ENCODE measurements around the gene SDF4. TPM values are rescaled to one million over a fixed set of nuclear protein-coding genes. Genes with fewer than 3 reads are reported as not detected.

SDF4 gene
- total and polyA plus RNA-seq, 2 of the 13 experiments (the other 11 are each of a cell fraction or from before 2014, with no cell fraction given): 80.8 to 107 TPM

DNA sequence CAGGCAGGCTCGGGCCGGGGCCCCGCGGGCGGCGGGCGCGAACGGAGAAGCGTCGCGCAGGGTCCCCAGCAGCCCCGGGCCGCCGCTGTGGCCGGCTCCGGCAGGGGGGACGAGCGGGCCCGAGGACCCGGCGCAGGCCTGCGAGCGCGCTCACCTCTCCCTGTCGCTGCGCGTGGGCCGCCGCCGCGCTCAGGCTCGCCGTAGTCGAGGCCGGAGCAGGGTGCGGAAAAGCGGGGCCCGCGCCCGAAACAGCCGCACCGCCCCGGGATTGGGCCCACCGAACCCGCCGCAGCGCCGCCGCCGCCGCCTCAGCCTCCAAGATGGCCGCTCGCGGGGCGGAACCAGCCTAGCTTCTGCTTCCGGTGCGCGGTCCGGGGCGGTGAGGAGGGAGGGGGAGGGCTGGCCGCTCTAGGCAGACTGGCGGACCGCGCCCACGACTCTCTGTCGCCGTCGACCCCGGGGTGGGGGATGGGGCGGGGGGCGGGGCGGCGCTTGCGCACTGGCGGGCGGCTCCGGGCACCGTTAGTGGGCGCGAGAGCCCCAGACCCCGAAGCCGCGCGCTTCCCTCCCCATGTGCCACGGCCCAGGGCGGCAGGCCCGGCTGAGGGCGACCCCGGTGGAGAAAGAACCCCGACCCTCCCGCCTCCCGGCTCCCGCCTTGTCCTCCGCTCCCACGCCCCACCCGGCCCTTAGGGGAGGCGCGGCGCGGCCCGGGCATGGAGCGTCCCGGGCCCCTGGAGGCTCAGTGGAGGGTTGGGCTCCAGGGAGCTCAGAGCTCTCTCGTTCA is 41.9 kb upstream of the SDF4 start, which contains the start of gene UBE2J2 (continued):
- TF ChIP-seq, protein P1, sequence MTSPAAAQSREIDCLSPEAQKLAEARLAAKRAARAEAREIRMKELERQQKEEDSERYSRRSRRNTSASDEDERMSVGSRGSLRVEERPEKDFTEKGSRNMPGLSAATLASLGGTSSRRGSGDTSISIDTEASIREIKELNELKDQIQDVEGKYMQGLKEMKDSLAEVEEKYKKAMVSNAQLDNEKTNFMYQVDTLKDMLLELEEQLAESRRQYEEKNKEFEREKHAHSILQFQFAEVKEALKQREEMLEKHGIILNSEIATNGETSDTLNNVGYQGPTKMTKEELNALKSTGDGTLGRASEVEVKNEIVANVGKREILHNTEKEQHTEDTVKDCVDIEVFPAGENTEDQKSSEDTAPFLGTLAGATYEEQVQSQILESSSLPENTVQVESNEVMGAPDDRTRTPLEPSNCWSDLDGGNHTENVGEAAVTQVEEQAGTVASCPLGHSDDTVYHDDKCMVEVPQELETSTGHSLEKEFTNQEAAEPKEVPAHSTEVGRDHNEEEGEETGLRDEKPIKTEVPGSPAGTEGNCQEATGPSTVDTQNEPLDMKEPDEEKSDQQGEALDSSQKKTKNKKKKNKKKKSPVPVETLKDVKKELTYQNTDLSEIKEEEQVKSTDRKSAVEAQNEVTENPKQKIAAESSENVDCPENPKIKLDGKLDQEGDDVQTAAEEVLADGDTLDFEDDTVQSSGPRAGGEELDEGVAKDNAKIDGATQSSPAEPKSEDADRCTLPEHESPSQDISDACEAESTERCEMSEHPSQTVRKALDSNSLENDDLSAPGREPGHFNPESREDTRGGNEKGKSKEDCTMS (CRISPR knock-in tag; conservative IDR thresholded peaks at IDR 0.05): no peak
- no peak for TF ChIP-seq CC2D1A (CRISPR knock-in tag; IDR thresholded peaks at IDR 0.05)
- TF ChIP-seq, protein P2, sequence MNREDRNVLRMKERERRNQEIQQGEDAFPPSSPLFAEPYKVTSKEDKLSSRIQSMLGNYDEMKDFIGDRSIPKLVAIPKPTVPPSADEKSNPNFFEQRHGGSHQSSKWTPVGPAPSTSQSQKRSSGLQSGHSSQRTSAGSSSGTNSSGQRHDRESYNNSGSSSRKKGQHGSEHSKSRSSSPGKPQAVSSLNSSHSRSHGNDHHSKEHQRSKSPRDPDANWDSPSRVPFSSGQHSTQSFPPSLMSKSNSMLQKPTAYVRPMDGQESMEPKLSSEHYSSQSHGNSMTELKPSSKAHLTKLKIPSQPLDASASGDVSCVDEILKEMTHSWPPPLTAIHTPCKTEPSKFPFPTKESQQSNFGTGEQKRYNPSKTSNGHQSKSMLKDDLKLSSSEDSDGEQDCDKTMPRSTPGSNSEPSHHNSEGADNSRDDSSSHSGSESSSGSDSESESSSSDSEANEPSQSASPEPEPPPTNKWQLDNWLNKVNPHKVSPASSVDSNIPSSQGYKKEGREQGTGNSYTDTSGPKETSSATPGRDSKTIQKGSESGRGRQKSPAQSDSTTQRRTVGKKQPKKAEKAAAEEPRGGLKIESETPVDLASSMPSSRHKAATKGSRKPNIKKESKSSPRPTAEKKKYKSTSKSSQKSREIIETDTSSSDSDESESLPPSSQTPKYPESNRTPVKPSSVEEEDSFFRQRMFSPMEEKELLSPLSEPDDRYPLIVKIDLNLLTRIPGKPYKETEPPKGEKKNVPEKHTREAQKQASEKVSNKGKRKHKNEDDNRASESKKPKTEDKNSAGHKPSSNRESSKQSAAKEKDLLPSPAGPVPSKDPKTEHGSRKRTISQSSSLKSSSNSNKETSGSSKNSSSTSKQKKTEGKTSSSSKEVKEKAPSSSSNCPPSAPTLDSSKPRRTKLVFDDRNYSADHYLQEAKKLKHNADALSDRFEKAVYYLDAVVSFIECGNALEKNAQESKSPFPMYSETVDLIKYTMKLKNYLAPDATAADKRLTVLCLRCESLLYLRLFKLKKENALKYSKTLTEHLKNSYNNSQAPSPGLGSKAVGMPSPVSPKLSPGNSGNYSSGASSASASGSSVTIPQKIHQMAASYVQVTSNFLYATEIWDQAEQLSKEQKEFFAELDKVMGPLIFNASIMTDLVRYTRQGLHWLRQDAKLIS (CRISPR knock-in tag; IDR thresholded peaks at IDR 0.05): no peak
- no peak for TF ChIP-seq MAFF (IDR thresholded peaks at IDR 0.05; ENCODE audit: low read depth, low read length)
- TF ChIP-seq, protein P3, sequence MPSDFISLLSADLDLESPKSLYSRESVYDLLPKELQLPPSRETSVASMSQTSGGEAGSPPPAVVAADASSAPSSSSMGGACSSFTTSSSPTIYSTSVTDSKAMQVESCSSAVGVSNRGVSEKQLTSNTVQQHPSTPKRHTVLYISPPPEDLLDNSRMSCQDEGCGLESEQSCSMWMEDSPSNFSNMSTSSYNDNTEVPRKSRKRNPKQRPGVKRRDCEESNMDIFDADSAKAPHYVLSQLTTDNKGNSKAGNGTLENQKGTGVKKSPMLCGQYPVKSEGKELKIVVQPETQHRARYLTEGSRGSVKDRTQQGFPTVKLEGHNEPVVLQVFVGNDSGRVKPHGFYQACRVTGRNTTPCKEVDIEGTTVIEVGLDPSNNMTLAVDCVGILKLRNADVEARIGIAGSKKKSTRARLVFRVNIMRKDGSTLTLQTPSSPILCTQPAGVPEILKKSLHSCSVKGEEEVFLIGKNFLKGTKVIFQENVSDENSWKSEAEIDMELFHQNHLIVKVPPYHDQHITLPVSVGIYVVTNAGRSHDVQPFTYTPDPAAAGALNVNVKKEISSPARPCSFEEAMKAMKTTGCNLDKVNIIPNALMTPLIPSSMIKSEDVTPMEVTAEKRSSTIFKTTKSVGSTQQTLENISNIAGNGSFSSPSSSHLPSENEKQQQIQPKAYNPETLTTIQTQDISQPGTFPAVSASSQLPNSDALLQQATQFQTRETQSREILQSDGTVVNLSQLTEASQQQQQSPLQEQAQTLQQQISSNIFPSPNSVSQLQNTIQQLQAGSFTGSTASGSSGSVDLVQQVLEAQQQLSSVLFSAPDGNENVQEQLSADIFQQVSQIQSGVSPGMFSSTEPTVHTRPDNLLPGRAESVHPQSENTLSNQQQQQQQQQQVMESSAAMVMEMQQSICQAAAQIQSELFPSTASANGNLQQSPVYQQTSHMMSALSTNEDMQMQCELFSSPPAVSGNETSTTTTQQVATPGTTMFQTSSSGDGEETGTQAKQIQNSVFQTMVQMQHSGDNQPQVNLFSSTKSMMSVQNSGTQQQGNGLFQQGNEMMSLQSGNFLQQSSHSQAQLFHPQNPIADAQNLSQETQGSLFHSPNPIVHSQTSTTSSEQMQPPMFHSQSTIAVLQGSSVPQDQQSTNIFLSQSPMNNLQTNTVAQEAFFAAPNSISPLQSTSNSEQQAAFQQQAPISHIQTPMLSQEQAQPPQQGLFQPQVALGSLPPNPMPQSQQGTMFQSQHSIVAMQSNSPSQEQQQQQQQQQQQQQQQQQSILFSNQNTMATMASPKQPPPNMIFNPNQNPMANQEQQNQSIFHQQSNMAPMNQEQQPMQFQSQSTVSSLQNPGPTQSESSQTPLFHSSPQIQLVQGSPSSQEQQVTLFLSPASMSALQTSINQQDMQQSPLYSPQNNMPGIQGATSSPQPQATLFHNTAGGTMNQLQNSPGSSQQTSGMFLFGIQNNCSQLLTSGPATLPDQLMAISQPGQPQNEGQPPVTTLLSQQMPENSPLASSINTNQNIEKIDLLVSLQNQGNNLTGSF (CRISPR knock-in tag; IDR thresholded peaks at IDR 0.05): no peak
- TF ChIP-seq, protein P4, sequence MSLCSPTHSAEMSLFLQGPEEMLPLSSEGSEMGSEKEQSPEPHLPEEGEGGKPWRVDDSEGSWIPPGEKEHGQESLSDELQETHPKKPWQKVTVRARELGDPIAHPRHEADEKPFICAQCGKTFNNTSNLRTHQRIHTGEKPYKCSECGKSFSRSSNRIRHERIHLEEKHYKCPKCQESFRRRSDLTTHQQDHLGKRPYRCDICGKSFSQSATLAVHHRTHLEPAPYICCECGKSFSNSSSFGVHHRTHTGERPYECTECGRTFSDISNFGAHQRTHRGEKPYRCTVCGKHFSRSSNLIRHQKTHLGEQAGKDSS (CRISPR knock-in tag; IDR thresholded peaks at IDR 0.05; ENCODE audit: borderline replicate concordance, low read depth): no peak; the same call in 1 of the 2 replicates
- TF ChIP-seq HCFC1 (IDR thresholded peaks at IDR 0.05; ENCODE audit: low read depth, low read length): peak; percentile 61
- peak; percentile 92 for TF ChIP-seq ATF7-NPFF (CRISPR knock-in tag; IDR thresholded peaks at IDR 0.05; ENCODE audit: low read depth)
- TF ChIP-seq NFATC3 (CRISPR knock-in tag; IDR thresholded peaks at IDR 0.05): no peak
- TF ChIP-seq HOXA5 (CRISPR knock-in tag; IDR thresholded peaks at IDR 0.05): peak; percentile 43; the same call in 1 of the 2 replicates
- TF ChIP-seq, protein P5, sequence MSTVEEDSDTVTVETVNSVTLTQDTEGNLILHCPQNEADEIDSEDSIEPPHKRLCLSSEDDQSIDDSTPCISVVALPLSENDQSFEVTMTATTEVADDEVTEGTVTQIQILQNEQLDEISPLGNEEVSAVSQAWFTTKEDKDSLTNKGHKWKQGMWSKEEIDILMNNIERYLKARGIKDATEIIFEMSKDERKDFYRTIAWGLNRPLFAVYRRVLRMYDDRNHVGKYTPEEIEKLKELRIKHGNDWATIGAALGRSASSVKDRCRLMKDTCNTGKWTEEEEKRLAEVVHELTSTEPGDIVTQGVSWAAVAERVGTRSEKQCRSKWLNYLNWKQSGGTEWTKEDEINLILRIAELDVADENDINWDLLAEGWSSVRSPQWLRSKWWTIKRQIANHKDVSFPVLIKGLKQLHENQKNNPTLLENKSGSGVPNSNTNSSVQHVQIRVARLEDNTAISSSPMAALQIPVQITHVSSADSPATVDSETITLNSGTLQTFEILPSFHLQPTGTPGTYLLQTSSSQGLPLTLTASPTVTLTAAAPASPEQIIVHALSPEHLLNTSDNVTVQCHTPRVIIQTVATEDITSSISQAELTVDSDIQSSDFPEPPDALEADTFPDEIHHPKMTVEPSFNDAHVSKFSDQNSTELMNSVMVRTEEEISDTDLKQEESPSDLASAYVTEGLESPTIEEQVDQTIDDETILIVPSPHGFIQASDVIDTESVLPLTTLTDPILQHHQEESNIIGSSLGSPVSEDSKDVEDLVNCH (CRISPR knock-in tag; IDR thresholded peaks at IDR 0.05): no peak
- no peak for TF ChIP-seq ZFP41 (CRISPR knock-in tag; IDR thresholded peaks at IDR 0.05; ENCODE audit: borderline replicate concordance)
- TF ChIP-seq MEIS1 (CRISPR knock-in tag; IDR thresholded peaks at IDR 0.05; ENCODE audit: borderline replicate concordance): peak; percentile 63
